Choroid plexus epithelial cell (primary cell): ENCODE data around the gene LRRC3.

ENCODE experiments used
- DNase-seq: peaks from one replicate; pipeline ENCODE4 v3.0.0-alpha.2; 2010; ENCODE audit warnings: low read depth
- H3K4me3 ChIP-seq: 2 replicates; pipeline ENCODE4 v1.5.1; 2011; ENCODE audit warnings: low read depth, mild to moderate bottlenecking, control low read depth, low read length, moderate library complexity
- TF ChIP-seq, protein P1 (sequence below): conservative IDR thresholded peaks from 2 replicates; pipeline ENCODE4 v1.5.1; 2011; ENCODE audit warnings: low read depth, mild to moderate bottlenecking, control low read depth, inconsistent platforms, low read length, moderate library complexity

The LRRC3 gene

DNA sequence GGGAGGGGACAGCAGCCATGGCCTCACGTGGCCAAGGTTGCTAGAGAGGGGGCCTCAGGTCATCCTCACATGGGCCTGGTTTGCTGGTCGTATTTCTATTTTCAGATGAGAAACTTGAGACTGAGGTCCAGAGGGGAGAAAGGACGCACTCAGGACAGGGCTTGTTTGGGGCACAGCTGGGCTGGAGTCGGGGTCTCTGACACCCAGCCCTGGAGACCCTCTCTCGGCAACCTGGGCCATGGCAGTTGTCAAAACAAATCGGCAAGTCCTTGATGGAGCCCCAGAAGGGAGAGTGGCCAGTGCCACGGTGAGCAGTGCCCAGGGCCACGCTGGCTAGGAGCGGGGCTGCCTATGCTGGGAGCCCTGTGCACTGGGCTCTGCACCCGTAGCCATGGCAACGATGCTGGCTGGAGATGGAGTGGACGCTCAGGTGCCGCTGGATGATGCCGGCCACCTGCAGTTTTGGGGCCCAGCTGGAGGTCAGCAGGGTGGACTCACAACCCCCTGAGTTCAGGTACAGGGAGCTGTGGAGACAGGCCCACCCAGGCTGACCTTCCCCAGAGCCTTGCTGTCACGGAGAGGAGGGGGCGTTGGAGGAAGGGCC is 11.1 kb downstream of the LRRC3 start:
- TF ChIP-seq, protein P1, sequence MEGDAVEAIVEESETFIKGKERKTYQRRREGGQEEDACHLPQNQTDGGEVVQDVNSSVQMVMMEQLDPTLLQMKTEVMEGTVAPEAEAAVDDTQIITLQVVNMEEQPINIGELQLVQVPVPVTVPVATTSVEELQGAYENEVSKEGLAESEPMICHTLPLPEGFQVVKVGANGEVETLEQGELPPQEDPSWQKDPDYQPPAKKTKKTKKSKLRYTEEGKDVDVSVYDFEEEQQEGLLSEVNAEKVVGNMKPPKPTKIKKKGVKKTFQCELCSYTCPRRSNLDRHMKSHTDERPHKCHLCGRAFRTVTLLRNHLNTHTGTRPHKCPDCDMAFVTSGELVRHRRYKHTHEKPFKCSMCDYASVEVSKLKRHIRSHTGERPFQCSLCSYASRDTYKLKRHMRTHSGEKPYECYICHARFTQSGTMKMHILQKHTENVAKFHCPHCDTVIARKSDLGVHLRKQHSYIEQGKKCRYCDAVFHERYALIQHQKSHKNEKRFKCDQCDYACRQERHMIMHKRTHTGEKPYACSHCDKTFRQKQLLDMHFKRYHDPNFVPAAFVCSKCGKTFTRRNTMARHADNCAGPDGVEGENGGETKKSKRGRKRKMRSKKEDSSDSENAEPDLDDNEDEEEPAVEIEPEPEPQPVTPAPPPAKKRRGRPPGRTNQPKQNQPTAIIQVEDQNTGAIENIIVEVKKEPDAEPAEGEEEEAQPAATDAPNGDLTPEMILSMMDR, result no peak
- H3K4me3 ChIP-seq, result no peak overlapping the region
- DNase-seq, result no peak

DNA sequence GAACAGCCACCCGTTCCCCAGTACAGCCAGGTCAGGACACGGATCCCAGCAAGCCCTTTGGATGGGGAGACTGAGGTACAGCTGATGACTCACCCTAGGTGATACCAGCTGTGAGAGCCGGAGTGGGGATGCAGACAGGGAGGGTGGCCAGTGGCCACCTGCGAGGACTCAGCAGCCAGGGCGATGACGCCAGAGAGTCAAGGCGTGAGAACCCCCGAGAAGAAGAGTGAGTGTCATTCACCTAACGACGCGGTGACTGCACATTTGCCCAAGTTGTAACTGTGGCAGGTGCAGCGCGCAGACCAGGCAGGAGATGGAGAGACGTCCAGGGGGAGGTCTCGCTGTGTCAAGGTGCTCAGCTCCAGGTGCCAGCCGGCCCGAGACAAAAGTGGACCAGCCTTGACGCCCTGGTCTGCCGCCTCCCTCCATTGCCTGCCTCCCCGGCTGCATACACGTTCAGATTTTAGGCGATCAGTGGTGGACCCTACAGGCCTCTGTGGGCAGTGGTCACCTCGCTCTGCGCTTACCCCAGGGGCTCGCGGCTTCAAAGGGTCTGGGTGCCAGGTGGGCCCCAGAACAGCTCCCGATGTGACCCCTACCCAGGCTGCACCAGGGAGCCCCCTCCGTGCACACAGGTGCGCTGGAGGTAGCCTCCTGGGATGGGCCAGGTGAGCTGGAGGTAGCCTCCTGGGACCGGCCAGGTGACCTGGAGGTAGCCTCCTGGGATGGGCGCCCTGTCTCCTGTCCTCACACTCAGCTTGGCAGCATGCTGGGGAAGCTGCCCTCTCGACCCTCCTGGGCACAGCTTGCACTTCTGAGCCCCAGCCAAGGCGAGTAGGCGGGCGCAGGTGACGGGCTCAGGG is 11.9 kb downstream of the LRRC3 start:
- TF ChIP-seq, protein P1, result no peak
- no peak for DNase-seq
- no peak overlapping the region for H3K4me3 ChIP-seq

DNA sequence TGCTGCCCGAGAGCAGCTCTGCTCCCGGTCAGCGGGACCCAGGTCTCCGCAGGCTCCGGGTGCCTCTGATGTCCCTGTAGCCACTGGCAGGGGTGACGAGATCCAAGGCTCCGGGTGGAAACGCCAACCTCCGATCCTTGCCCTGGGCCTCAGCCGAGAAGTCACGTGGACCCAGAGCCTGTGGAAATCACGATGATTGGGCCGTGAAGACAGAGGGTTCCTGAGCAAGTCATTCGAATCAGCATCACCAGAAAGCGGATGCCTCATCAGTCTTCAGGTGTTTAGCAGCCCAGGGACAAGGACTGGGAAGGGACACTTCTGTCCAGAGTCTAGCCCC is 12.5 kb downstream of the LRRC3 start:
- no peak for DNase-seq
- no peak overlapping the region for H3K4me3 ChIP-seq
- TF ChIP-seq, protein P1, result no peak

DNA sequence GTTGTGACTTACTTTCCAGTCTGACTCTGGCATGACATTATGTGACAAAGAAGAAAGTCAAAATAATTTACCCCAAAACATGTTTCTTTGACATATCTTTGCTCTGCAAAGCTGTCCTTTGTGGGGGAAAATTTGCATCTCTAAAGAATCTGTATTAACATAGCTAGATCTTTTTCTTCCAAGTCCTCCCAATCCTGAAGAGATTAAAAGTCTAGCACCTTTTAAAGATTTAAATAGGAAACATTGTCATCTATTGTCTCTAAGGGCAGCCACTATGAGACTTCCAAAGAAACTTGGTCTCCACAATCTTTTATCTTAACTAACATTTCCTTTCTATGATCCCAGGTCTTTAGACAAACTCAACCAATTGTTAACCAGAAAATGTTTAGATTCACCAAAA is 16.0 kb downstream of the LRRC3 start:
- TF ChIP-seq, protein P1, result no peak
- no peak for DNase-seq
- no peak overlapping the region for H3K4me3 ChIP-seq

DNA sequence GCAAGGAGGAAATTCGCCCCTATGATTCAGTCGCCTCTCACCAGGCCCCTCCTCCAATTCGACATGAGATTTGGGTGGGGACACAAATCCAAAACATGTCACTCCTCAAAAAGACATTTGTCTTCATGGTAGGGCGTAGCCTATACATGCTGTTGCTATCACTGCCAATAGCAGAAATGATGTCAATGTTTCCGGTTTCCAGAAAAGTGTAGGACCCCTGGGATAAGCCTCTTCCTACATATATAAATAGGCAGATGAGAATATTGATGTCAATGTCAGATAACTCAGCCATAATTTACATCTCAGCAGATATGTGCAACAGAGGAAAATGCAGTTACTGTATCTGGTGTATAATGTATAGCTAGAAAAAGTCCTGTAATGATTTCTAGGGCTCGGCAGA is 16.7 kb downstream of the LRRC3 start:
- no peak overlapping the region for H3K4me3 ChIP-seq
- DNase-seq, result no peak
- TF ChIP-seq, protein P1, result no peak

DNA sequence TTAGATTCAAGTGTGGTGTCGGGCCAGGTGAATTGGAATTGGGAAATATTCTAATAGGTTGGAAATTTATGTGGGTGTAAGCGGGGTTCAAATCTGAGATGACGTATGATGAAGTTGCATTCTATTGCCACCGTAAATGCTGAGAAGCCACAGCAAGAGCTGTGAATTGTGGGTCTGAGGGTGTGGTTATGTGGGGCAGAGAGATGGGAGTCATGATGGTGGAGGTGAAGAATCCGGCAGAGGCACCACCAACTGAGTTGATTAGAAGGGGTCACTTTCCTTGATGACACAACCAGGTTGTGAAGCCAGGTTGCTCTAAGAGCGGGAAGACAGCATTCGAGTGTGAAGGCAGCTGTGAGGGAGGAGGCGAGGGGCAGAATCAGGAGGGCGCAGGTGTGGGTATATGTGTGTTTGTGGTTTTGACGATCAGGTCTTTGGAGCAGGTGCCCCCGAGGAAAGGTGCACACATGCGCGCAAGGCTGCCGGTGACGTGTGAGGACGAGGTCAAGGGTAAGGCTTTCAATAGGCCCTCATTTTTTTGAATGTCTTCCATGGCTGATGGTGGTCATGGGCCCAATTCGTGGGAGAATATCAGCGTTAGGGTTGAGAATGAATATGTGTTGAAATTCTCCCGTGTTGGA is 18.7 kb downstream of the LRRC3 start:
- DNase-seq, result no peak
- no peak overlapping the region for H3K4me3 ChIP-seq
- TF ChIP-seq, protein P1, result no peak
